Measurements from ENCODE around the gene MOGAT3. TPM values are rescaled to one million over a fixed set of nuclear protein-coding genes. Genes with fewer than 3 reads are reported as not detected.

The MOGAT3 gene
- total and polyA plus RNA-seq, 2 of the 4 experiments (the other 2 are of a cell fraction): not detected

- ChIA-PET CTCF (interaction anchor here (1.4 kb wide), 1 partner anchor 27 kb away, joined by 6 read pairs; no protein-coding TSS in a partner anchor), POLR2A (ENCODE audit: unreplicated experiment) (interaction anchor here (0.6 kb wide), 1 partner anchor 10 kb away, joined by 5 read pairs; no protein-coding TSS in a partner anchor)
- Histone ChIP-seq H3K23ac (ENCODE audit: low read depth, low read length) (no peak overlapping the region), H2BK20ac (ENCODE audit: low read depth, low read length) (no peak overlapping the region), H3K4me1 (ENCODE audit: control insufficient read depth, insufficient read depth, low read length) (peaks cover 18% of the 10 kb centered on the region), H3K27ac (ENCODE audit: insufficient read depth, low read length) (no peak overlapping the region), H3K4me2 (ENCODE audit: low read depth, low read length) (peak overlapping the region; percentile 96), H2AFZ (replicated peaks; ENCODE audit: low read length, poor library complexity) (peak overlapping the region; percentile 96), H2BK5ac (ENCODE audit: low read depth, low read length, poor library complexity, severe bottlenecking) (no peak overlapping the region), H2AK5ac (ENCODE audit: low read depth, low read length) (no peak overlapping the region), H3K9me1 (ENCODE audit: insufficient read depth, low read length) (peaks cover 14% of the 10 kb centered on the region), H2BK120ac (ENCODE audit: low read depth, low read length) (no peak overlapping the region), H3K4me3 (ENCODE audit: insufficient read depth, low read depth, low read length) (peak overlapping the region; percentile 45), H3K9ac (ENCODE audit: low read depth, low read length) (no peak overlapping the region), H4K91ac (ENCODE audit: insufficient read depth, low read depth, low read length) (no peak overlapping the region), H4K20me1 (ENCODE audit: insufficient read depth, low read length) (peaks cover 14% of the 10 kb centered on the region; the same call in 1 of the 2 replicates), H4K8ac (ENCODE audit: low read depth in 2 of 2, low read length in 2 of 2) (no peak overlapping the region), H4K5ac (ENCODE audit: low read depth, low read length) (no peak overlapping the region), H3K9me3 (ENCODE audit: control insufficient read depth, insufficient read depth, low read length) (no peaks in the 10 kb centered on the region), H3K56ac (ENCODE audit: extremely low read depth, insufficient read depth, low read length) (no peak overlapping the region), H2BK15ac (ENCODE audit: low read depth, low read length) (no peak overlapping the region), H3K79me1 (ENCODE audit: low read depth in 1 of 2, low read length in 2 of 2) (peaks cover 0 to 3% of the 10 kb centered on the region in 2 experiments; a peak in 1 of 4 replicates), H3K27me3 (ENCODE audit: control insufficient read depth, insufficient read depth, low read length) (peaks cover 37% of the 10 kb centered on the region), H3K14ac (replicated peaks; ENCODE audit: low read depth, low read length) (no peak overlapping the region), H3K4ac (ENCODE audit: low read depth, low read length) (no peak overlapping the region), H2AK9ac (replicated peaks; ENCODE audit: low read depth, low read length, poor library complexity) (peak overlapping the region; percentile 9), H3K36me3 (ENCODE audit: control insufficient read depth, insufficient read depth, low read length) (peaks cover 2% of the 10 kb centered on the region; the same call in 1 of the 2 replicates), H3K18ac (ENCODE audit: low read depth, low read length) (no peak overlapping the region)
- TF ChIP-seq MXI1 (IDR thresholded peaks at IDR 0.05; ENCODE audit: borderline replicate concordance, low read depth, low read length): 0 out of 2 replicates have a peak, but pooled peaks have one; percentile 23
- no peak for TF ChIP-seq POLR2A (IDR thresholded peaks at IDR 0.05; ENCODE audit: low read depth, low read length)
- WGBS, 2 experiments (ENCODE audit: extremely low coverage in 2 of 2, insufficient read length in 1 of 2): 3% methylated on average over 13 of the region's 38 CpGs; no CpG with 5 or more reads in 1 of the 2 experiments
- DNase-seq (no peak), ATAC-seq (ENCODE audit: low read depth) (no peak)
- in situ Hi-C loops (cut with MboI; ENCODE audit: low sequenced_read_pairs): no loop called here
- dilution Hi-C loops (cut with HindIII; ENCODE audit: low sequenced_read_pairs, unreplicated experiment): no loop called here
- intact Hi-C loops (cut with micrococcal nuclease): no loop called here
- BruUV-seq (replicated peaks): no TSS peak
Measured at GRCh38 chr7:101165958-101166647, 34.7 kb downstream of the MOGAT3 start.

Data from IMR-90 (cell line).